KOPT-K1 (cell line): ENCODE measurements around the gene PBX1.

Experiments used
- H3K27ac ChIP-seq: fragments of 200-600 bp; sonication (generic); 2 replicates; pipeline ENCODE4 v1.5.1; 2016; ENCODE audit warnings: antibody characterized with exemption, mild to moderate bottlenecking, low read depth, low read length; ENCODE audit not compliant: poor library complexity, severe bottlenecking
- H3K36me3 ChIP-seq: fragments of 200-600 bp; sonication (generic); 2 replicates; pipeline ENCODE4 v1.5.1; 2017; ENCODE audit warnings: antibody characterized with exemption, mild to moderate bottlenecking, low read length, moderate library complexity; ENCODE audit not compliant: insufficient read depth
- H3K9me3 ChIP-seq: fragments of 200-600 bp; sonication (generic); 2 replicates; pipeline ENCODE4 v1.5.1; 2017; ENCODE audit warnings: antibody characterized with exemption, low read length, mild to moderate bottlenecking; ENCODE audit not compliant: insufficient read depth, poor library complexity, severe bottlenecking

The PBX1 gene

GRCh38 chr1:164560556-164560955 lies 1.6 kb downstream of the PBX1 start:
- no peaks in the 10 kb centered on the region for H3K36me3 ChIP-seq
- no peaks in the 10 kb centered on the region for H3K9me3 ChIP-seq
- H3K27ac ChIP-seq: no peak overlapping the region

GRCh38 chr1:164561007-164561406 lies 2.0 kb downstream of the PBX1 start:
- Histone ChIP-seq H3K36me3 (no peaks in the 10 kb centered on the region), H3K27ac (no peak overlapping the region)

GRCh38 chr1:164561472-164561871 lies 2.5 kb downstream of the PBX1 start:
- Histone ChIP-seq H3K36me3 (no peaks in the 10 kb centered on the region), H3K27ac (no peak overlapping the region), H3K9me3 (no peaks in the 10 kb centered on the region)

More at GRCh38 chr1:164561007-164561406, 2.0 kb downstream of the PBX1 start:
- no peaks in the 10 kb centered on the region for H3K9me3 ChIP-seq

- no peaks in the 10 kb centered on the region for H3K9me3 ChIP-seq
- H3K36me3 ChIP-seq: no peaks in the 10 kb centered on the region
- H3K27ac ChIP-seq: no peak overlapping the region
Observed at GRCh38 chr1:164562061-164562460, 3.1 kb downstream of the PBX1 start.

- Histone ChIP-seq H3K36me3 (no peaks in the 10 kb centered on the region), H3K27ac (no peak overlapping the region), H3K9me3 (no peaks in the 10 kb centered on the region)
Observed at GRCh38 chr1:164562511-164562910, 3.5 kb downstream of the PBX1 start.

- H3K27ac ChIP-seq: no peak overlapping the region
- H3K9me3 ChIP-seq: no peaks in the 10 kb centered on the region
- no peaks in the 10 kb centered on the region for H3K36me3 ChIP-seq
Observed at GRCh38 chr1:164562947-164563520, 4.0 kb downstream of the PBX1 start.

- no peak overlapping the region for H3K27ac ChIP-seq
- H3K36me3 ChIP-seq: no peaks in the 10 kb centered on the region
Observed at GRCh38 chr1:164563721-164564360, 4.9 kb downstream of the PBX1 start.

GRCh38 chr1:164564378-164564777 lies 5.4 kb downstream of the PBX1 start:
- no peak overlapping the region for H3K27ac ChIP-seq

More at GRCh38 chr1:164563721-164564360, 4.9 kb downstream of the PBX1 start:
- no peaks in the 10 kb centered on the region for H3K9me3 ChIP-seq

GRCh38 chr1:164565357-164565756 lies 6.4 kb downstream of the PBX1 start:
- Histone ChIP-seq H3K27ac (no peak overlapping the region), H3K36me3 (no peaks in the 10 kb centered on the region), H3K9me3 (no peaks in the 10 kb centered on the region)

More at GRCh38 chr1:164564378-164564777, 5.4 kb downstream of the PBX1 start:
- H3K36me3 ChIP-seq: no peaks in the 10 kb centered on the region
- H3K9me3 ChIP-seq: no peaks in the 10 kb centered on the region

GRCh38 chr1:164567774-164568173 lies 8.8 kb downstream of the PBX1 start:
- Histone ChIP-seq H3K9me3 (no peaks in the 10 kb centered on the region), H3K27ac (no peak overlapping the region), H3K36me3 (no peaks in the 10 kb centered on the region)

- H3K9me3 ChIP-seq: no peaks in the 10 kb centered on the region
- H3K27ac ChIP-seq: no peak overlapping the region
- H3K36me3 ChIP-seq: no peaks in the 10 kb centered on the region
Observed at GRCh38 chr1:164569241-164569640, 10.3 kb downstream of the PBX1 start.

- Histone ChIP-seq H3K27ac (no peak overlapping the region), H3K9me3 (no peaks in the 10 kb centered on the region), H3K36me3 (no peaks in the 10 kb centered on the region)
Observed at GRCh38 chr1:164569866-164570265, 10.9 kb downstream of the PBX1 start.

- Histone ChIP-seq H3K9me3 (no peaks in the 10 kb centered on the region), H3K36me3 (no peaks in the 10 kb centered on the region), H3K27ac (no peak overlapping the region)
Observed at GRCh38 chr1:164571333-164571732, 12.3 kb downstream of the PBX1 start.

- Histone ChIP-seq H3K9me3 (no peaks in the 10 kb centered on the region), H3K27ac (no peak overlapping the region)
Observed at GRCh38 chr1:164575356-164575886, 16.4 kb downstream of the PBX1 start.

GRCh38 chr1:164576291-164577271 lies 17.6 kb downstream of the PBX1 start:
- H3K36me3 ChIP-seq: no peaks in the 10 kb centered on the region
- no peaks in the 10 kb centered on the region for H3K9me3 ChIP-seq
- H3K27ac ChIP-seq: no peak overlapping the region

More at GRCh38 chr1:164575356-164575886, 16.4 kb downstream of the PBX1 start:
- H3K36me3 ChIP-seq: no peaks in the 10 kb centered on the region
